ENCODE measurements around the gene RNF182. TPM values are rescaled to one million over a fixed set of nuclear protein-coding genes. Genes with fewer than 3 reads are reported as not detected.
A peak's percentile ranks its signal among the peaks of the same experiment; 100 is the strongest.

Gene RNF182
- polyA plus RNA-seq, 1 experiment, result 12.4 TPM

DNA sequence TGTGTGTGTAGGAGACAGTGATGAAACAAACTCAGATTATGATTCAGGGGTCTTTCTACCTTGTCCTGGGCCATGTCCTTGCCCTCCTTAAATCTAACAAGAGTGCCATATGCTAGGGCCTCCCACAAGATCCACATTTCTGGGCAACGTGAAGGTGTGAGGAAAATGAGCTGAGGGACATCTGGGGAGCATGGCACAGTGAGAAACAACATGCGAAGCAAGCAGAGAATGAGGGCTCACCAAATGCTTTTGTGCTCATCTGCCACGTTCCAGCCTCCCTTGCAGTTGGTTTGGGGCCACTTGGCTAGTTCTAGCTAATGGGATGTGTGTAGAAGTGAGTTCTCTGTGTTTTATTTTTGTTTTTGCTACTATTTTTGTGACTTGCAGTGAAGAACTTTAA, 21.4 kb upstream of the RNF182 start:
- no peak overlapping the region for H3K4me3 ChIP-seq (ENCODE audit: low read depth, low read length)
- DNase-seq (ENCODE audit: low read depth, low spot score), result no peak
- CTCF ChIA-PET, result interaction anchor here (0.9 to 15.8 kb wide), 3 partner anchors 143 to 241 kb away, joined by 3 to 501 read pairs (median 4); no protein-coding TSS in a partner anchor
- TF ChIP-seq, protein P1, sequence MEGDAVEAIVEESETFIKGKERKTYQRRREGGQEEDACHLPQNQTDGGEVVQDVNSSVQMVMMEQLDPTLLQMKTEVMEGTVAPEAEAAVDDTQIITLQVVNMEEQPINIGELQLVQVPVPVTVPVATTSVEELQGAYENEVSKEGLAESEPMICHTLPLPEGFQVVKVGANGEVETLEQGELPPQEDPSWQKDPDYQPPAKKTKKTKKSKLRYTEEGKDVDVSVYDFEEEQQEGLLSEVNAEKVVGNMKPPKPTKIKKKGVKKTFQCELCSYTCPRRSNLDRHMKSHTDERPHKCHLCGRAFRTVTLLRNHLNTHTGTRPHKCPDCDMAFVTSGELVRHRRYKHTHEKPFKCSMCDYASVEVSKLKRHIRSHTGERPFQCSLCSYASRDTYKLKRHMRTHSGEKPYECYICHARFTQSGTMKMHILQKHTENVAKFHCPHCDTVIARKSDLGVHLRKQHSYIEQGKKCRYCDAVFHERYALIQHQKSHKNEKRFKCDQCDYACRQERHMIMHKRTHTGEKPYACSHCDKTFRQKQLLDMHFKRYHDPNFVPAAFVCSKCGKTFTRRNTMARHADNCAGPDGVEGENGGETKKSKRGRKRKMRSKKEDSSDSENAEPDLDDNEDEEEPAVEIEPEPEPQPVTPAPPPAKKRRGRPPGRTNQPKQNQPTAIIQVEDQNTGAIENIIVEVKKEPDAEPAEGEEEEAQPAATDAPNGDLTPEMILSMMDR (IDR thresholded peaks at IDR 0.05; ENCODE audit: low read depth, low read length), result no peak
- peaks cover 14% of the 10 kb centered on the region for H3K27me3 ChIP-seq (ENCODE audit: control insufficient read depth, insufficient read depth, low read length)
- POLR2A ChIA-PET, result no interaction called here
- no peak overlapping the region for H3K27ac ChIP-seq (ENCODE audit: low read depth, low read length)
- no peaks in the 10 kb centered on the region for H3K9me3 ChIP-seq (ENCODE audit: control insufficient read depth, insufficient read depth, low read length)

DNA sequence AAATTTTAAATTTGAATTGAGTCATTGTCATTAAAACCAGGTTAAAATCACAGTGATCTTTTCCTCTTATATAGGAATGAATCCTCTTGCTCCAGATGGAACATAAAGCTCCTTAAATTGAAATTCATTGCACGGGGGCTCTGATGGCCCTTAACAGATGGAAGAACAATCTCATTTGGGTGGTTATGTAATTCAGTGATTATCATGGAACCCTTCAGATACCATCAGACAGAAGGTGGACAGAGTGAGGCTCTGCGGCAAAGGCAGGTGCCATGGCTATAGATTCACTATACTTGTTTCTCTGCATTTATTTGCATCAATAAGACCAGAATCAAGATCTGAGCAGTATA, 17.8 kb upstream of the RNF182 start:
- no peak for DNase-seq (ENCODE audit: low read depth, low spot score)
- peaks cover 15% of the 10 kb centered on the region for H3K27me3 ChIP-seq (ENCODE audit: control insufficient read depth, insufficient read depth, low read length)
- H3K27ac ChIP-seq (ENCODE audit: low read depth, low read length), result no peak overlapping the region
- ChIA-PET CTCF (interaction anchor here (0.6 to 15.8 kb wide), 6 partner anchors 14 to 238 kb away, joined by 3 to 501 read pairs (median 36); no protein-coding TSS in a partner anchor), POLR2A (interaction anchor here (0.5 kb wide), 1 partner anchor 935 kb away, joined by 3 read pairs; no protein-coding TSS in a partner anchor)
- TF ChIP-seq, protein P1 (IDR thresholded peaks at IDR 0.05; ENCODE audit: low read depth, low read length), result no peak
- H3K4me3 ChIP-seq (ENCODE audit: low read depth, low read length), result no peak overlapping the region
- no peaks in the 10 kb centered on the region for H3K9me3 ChIP-seq (ENCODE audit: control insufficient read depth, insufficient read depth, low read length)

DNA sequence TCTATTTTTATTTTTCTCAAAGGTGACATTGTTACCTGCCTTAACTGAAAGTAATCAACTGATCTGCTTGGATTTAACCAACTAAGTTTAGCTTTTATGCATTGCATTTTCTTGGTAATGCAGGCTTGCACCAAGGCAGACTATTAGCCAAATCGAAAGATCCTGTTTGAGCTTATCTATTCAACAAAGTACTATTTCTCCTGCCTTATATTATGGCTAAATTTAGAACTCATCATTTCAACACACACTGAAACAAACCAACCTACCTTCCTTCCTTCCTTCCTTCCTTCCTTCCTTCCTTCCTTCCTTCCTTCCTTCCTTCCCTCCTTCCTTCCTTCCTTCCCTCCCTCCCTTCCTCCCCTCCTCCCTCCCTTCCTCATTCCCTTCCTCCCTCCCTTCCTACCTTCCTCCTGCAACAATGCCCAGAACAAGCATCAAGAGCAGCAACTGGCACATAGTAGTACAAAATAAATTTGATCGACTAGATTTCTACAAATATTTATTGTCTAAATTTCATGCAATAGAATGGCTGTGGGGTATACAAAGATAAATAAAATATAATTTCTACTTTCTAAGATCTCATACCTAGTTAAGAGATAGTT, 17.0 kb upstream of the RNF182 start:
- Histone ChIP-seq H3K27me3 (ENCODE audit: control insufficient read depth, insufficient read depth, low read length) (peaks cover 12% of the 10 kb centered on the region), H3K27ac (ENCODE audit: low read depth, low read length) (no peak overlapping the region), H3K9me3 (ENCODE audit: control insufficient read depth, insufficient read depth, low read length) (no peaks in the 10 kb centered on the region), H3K4me3 (ENCODE audit: low read depth, low read length) (no peak overlapping the region)
- ChIA-PET CTCF (interaction anchor here (0.8 to 15.8 kb wide), 38 partner anchors 8 to 1335 kb away, joined by 3 to 501 read pairs (median 6); no protein-coding TSS in a partner anchor), POLR2A (interaction anchor here (0.5 kb wide), 1 partner anchor 935 kb away, joined by 3 read pairs; no protein-coding TSS in a partner anchor)
- no peak for DNase-seq (ENCODE audit: low read depth, low spot score)
- TF ChIP-seq, protein P1 (IDR thresholded peaks at IDR 0.05; ENCODE audit: low read depth, low read length), result no peak

DNA sequence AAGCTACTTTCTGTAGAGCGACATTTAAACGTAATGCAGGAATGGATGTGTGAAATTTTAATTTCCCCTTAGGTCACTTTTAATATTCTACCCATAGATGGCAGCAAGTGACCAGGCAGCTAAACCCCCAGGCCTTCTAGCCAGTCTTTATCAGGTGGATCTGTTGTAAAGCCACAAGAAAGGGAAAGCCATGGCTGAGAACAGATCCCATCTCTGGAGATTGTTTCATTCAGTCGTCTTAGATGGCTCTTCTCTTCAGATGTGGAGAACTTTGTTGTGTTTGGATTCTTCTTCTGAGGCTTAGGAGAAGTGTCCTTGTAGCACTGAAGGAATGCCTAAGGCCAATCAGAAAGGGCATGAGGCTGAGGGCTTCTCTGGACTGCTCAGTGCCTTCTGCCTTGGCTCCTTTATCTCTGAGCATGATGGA, 15.8 kb upstream of the RNF182 start:
- TF ChIP-seq, protein P1 (IDR thresholded peaks at IDR 0.05; ENCODE audit: low read depth, low read length), result peak; percentile 89
- H3K9me3 ChIP-seq (ENCODE audit: control insufficient read depth, insufficient read depth, low read length), result no peaks in the 10 kb centered on the region
- H3K27me3 ChIP-seq (ENCODE audit: control insufficient read depth, insufficient read depth, low read length), result peaks cover 5% of the 10 kb centered on the region
- peak; percentile 45 for DNase-seq (ENCODE audit: low read depth, low spot score)
- ChIA-PET CTCF (interaction anchor here (0.5 to 15.8 kb wide), 57 partner anchors 9 to 1735 kb away, joined by 3 to 501 read pairs (median 5); partner anchors contain the start of gene SIRT5), POLR2A (interaction anchor here (0.6 kb wide), 1 partner anchor 15 kb away, joined by 4 read pairs; no protein-coding TSS in a partner anchor)
- H3K27ac ChIP-seq (ENCODE audit: low read depth, low read length), result no peak overlapping the region
- no peak overlapping the region for H3K4me3 ChIP-seq (ENCODE audit: low read depth, low read length)

DNA sequence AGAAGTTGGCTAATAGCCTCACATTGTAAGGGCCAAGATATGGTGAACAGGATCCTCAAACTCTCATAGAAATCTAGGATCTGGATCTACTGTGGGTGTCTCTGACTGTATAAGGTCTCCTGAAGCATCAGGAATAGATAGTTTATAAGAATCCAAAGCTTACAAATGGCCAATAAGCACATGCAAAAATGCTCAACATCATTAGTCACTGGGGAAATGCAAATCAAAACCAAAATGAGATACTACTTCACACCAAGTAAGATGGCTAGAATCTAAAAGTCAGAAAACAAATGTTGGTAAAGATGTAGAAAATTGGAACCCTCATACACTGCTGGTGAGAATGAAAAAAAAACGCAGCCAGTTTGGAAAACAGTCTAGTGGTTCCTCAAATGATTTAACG, 14.3 kb upstream of the RNF182 start:
- Histone ChIP-seq H3K4me3 (ENCODE audit: low read depth, low read length) (no peak overlapping the region), H3K27me3 (ENCODE audit: control insufficient read depth, insufficient read depth, low read length) (peaks cover 2% of the 10 kb centered on the region), H3K27ac (ENCODE audit: low read depth, low read length) (no peak overlapping the region), H3K9me3 (ENCODE audit: control insufficient read depth, insufficient read depth, low read length) (no peaks in the 10 kb centered on the region)
- TF ChIP-seq, protein P1 (IDR thresholded peaks at IDR 0.05; ENCODE audit: low read depth, low read length), result no peak
- no peak for DNase-seq (ENCODE audit: low read depth, low spot score)
- CTCF ChIA-PET, result interaction anchor here (0.7 to 15.8 kb wide), 9 partner anchors 10 to 1037 kb away, joined by 3 to 501 read pairs (median 25); no protein-coding TSS in a partner anchor
- POLR2A ChIA-PET, result interaction anchor here (0.7 kb wide), 1 partner anchor 219 kb away, joined by 3 read pairs; no protein-coding TSS in a partner anchor
